GM12864 (cell line): ENCODE results near the gene ARPC4.

ENCODE experiments used
- DNase-seq: peaks from one replicate; pipeline ENCODE4 v3.0.0-alpha.2; 2011; ENCODE audit warnings: low read depth
- H3K4me3 ChIP-seq: 2 replicates; pipeline ENCODE4 v1.5.1; 2011; ENCODE audit warnings: mild to moderate bottlenecking, low read depth, low read length, control low read depth
- TF ChIP-seq, protein P1 (sequence below): IDR thresholded peaks from 2 replicates; pipeline ENCODE4 v1.5.1; 2011; ENCODE audit warnings: low read depth, mild to moderate bottlenecking, moderate library complexity, low read length, control low read depth, inconsistent platforms; ENCODE audit errors: missing control alignments

Gene ARPC4

DNA sequence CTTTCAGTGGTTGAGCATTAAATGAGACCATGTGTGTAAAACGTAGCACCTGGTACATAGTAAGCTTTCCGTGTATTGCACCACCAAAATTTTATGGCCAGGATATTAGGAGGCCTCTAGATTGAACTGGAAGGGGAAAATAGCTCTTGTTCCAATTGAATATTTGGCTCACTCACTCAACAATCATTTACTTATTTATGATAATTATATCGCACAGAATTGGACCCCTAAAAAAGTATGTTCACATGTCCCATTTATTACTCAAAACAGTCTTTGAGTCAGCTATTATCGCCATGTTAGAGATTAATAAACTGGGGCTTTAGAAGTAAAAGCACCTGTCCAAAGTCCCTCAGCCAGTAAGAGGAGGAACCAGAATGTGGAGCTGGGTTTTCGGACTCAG lies 12.1 kb downstream of the ARPC4 start:
- no peak for DNase-seq
- H3K4me3 ChIP-seq, result no peak overlapping the region
- TF ChIP-seq, protein P1, sequence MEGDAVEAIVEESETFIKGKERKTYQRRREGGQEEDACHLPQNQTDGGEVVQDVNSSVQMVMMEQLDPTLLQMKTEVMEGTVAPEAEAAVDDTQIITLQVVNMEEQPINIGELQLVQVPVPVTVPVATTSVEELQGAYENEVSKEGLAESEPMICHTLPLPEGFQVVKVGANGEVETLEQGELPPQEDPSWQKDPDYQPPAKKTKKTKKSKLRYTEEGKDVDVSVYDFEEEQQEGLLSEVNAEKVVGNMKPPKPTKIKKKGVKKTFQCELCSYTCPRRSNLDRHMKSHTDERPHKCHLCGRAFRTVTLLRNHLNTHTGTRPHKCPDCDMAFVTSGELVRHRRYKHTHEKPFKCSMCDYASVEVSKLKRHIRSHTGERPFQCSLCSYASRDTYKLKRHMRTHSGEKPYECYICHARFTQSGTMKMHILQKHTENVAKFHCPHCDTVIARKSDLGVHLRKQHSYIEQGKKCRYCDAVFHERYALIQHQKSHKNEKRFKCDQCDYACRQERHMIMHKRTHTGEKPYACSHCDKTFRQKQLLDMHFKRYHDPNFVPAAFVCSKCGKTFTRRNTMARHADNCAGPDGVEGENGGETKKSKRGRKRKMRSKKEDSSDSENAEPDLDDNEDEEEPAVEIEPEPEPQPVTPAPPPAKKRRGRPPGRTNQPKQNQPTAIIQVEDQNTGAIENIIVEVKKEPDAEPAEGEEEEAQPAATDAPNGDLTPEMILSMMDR, result no peak

GRCh38 chr3:9806137-9806536 lies 13.3 kb downstream of the ARPC4 start:
- no peak for DNase-seq
- no peak overlapping the region for H3K4me3 ChIP-seq
- TF ChIP-seq, protein P1, result no peak

GRCh38 chr3:9806688-9807589 lies 14.1 kb downstream of the ARPC4 start:
- no peak for DNase-seq
- TF ChIP-seq, protein P1, result no peak
- no peak overlapping the region for H3K4me3 ChIP-seq

DNA sequence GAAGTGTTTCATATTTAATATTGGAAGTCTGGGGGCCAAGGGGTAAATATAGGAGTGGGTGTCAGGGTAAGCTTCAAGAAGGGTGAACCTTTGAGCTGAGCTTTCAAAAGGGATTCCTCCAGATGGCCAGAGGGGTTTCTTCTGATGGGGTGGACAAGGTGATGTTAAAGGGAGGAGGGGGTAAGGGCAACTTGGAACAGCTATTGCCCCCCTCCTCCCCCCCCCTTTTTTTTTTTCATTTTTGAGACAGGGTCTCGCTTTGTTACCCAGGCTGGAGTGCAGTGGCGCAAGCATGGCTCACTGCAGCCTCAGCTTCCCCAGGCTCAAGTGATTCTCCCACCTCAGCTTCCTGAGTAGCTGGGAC lies 15.1 kb downstream of the ARPC4 start:
- H3K4me3 ChIP-seq, result no peak overlapping the region
- no peak for DNase-seq
- TF ChIP-seq, protein P1, result no peak

GRCh38 chr3:9808345-9809037 lies 15.6 kb downstream of the ARPC4 start:
- H3K4me3 ChIP-seq, result no peak overlapping the region
- TF ChIP-seq, protein P1, result peak; percentile 44
- no peak for DNase-seq

- H3K4me3 ChIP-seq, result peak overlapping the region; percentile 61; the same call in 1 of the 2 replicates
- TF ChIP-seq, protein P1, result no peak
- DNase-seq, result no peak
These were observed 16.3 kb downstream of the ARPC4 start for GRCh38 chr3:9809239-9809614.
